WI38 (cell line): ENCODE measurements around the gene TPK1.

Experiments used
- H3K4me3 ChIP-seq: 2 replicates; pipeline ENCODE4 v1.5.1; 2011; ENCODE audit warnings: low read depth, mild to moderate bottlenecking, control low read depth, low read length
- TF ChIP-seq, protein P1 (sequence below): IDR thresholded peaks from 2 replicates; pipeline ENCODE4 v1.5.1; 2012; ENCODE audit warnings: low read depth, mild to moderate bottlenecking, control low read depth, low read length

The TPK1 gene

DNA sequence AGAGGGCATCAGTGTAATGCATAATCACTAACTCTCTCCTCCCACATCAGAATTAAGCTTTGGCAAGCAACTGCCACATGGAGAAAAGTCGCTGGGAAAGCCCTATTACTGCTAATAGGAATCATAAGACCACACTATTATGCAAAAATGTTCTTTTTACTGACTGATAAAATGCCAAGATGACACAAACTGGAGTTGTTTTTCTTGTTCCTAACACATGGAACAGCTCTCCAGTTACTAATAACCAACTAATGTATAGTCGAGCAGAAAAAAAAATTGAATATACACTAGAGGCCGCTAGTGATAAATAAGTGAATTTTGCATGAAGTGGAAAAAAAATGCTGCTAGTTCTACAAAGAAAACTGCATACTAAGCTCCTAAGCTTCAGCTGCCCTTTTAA lies 165.6 kb downstream of the TPK1 start:
- TF ChIP-seq, protein P1, sequence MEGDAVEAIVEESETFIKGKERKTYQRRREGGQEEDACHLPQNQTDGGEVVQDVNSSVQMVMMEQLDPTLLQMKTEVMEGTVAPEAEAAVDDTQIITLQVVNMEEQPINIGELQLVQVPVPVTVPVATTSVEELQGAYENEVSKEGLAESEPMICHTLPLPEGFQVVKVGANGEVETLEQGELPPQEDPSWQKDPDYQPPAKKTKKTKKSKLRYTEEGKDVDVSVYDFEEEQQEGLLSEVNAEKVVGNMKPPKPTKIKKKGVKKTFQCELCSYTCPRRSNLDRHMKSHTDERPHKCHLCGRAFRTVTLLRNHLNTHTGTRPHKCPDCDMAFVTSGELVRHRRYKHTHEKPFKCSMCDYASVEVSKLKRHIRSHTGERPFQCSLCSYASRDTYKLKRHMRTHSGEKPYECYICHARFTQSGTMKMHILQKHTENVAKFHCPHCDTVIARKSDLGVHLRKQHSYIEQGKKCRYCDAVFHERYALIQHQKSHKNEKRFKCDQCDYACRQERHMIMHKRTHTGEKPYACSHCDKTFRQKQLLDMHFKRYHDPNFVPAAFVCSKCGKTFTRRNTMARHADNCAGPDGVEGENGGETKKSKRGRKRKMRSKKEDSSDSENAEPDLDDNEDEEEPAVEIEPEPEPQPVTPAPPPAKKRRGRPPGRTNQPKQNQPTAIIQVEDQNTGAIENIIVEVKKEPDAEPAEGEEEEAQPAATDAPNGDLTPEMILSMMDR: no peak
- no peak overlapping the region for H3K4me3 ChIP-seq

DNA sequence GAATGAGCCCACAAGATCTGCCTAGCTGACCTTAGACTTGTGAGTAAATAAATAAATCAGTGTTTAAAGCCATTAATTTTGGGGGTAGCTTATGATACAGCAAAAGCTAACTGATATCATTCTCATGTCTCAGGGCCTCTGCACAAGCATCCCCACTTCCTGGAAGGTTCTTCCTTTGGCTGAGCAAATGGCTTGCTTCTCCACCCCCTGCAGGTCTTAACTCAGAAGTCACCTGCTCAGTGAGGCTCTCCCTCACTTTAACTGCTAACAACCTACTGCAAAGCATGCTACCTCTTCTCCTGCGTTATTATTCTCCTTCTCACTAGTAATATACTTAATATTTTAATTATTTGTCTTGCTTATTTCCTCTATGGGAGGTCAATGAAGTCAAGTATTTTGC lies 167.3 kb downstream of the TPK1 start:
- TF ChIP-seq, protein P1: no peak
- no peak overlapping the region for H3K4me3 ChIP-seq

DNA sequence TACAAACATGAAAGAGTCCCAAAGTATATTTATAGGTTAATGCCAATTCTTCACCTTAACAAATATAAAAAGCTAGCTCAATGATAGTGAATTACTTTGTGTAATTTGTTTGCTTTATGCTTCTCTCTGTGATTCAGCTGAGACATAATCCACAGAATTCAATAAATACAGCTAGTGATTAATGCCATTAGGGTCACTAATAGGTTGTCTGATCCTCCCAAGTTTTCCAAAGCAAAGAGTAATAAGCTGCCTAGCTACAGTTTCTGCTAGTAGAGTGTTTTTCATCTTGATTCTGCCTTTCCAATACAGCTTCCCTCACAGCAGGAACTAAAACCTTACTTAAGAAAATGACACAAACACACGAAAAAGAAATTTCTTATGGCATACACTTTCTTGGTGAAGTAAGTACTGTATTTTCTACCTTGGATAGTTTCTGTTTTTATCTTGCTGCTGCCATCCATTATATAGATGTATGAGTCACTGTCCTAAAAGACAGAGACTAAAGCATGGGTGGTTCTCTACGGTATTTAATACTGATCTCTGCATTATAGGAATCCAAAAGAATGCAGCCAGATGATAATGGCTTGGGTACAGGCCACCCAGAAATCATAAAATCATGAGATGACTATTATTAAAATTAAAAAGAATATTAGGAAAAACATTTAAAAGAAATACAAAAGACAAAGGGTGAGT lies 170.0 kb downstream of the TPK1 start:
- H3K4me3 ChIP-seq: no peak overlapping the region
- TF ChIP-seq, protein P1: no peak

GRCh38 chr7:144659211-144659610 lies 176.6 kb downstream of the TPK1 start:
- no peak overlapping the region for H3K4me3 ChIP-seq
- TF ChIP-seq, protein P1: no peak

DNA sequence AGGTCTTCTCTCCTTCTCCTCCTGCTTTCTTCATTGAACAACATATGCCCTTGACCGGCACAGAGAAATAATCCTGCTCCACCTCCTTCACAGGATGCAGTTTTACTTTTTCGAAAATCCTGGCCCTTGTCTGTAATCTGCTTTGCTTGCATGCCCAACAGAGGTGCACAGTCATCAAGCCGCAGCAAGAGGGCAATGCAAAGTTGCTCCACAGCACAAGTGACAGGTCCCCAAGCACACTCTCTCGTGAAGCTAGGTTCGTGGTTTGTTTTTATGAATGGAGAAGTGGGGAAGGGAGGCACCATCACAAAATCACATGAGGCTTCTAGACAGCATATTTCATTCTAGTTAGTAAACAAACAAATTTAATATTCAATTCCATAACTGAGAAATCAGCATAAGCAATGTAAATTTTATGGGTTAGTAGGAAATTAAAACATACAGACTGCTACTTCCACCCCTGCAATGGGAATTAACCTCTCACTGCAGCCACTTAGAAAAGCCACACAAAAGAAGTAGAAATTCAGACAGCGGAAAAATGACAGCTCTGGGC lies 178.8 kb downstream of the TPK1 start:
- no peak overlapping the region for H3K4me3 ChIP-seq
- TF ChIP-seq, protein P1: no peak

DNA sequence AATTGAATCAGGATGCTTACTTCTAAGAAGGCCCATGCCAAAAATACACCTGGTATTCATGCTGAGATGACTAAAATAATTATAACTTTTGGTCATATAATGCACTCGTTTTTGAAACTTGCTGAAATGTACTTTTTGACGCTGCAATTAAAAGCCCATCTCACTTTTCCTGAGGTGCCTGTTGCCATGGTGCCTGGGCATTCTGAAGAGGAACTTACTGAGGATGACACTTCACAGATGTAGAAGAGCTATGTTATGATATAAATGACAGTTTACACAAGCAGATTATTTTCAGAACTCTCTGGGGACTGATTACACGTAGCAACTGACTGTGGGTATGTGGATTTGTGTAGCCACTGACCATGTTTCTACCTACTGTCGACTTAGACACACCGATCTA lies 182.4 kb downstream of the TPK1 start:
- TF ChIP-seq, protein P1: no peak
- H3K4me3 ChIP-seq: no peak overlapping the region

DNA sequence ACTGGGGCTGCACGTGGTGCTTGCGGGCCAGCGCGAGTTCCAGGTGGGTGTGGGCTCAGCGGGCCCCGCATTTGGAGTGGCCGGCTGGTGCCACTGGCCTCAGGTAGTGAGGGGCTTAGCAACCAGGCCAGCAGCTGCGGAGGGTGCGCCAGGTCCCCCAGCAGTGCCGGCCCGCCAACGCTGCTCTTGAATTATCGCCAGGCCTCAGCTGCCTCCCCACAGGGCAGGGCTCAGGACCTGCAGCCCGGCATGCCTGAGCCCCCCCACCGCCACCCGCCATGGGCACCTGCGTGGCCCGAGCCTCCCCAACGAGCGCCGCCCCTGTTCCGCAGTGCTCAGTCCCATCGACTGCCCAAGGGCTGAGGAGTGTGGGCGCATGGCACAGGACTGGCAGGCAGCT lies 185.4 kb downstream of the TPK1 start:
- no peak overlapping the region for H3K4me3 ChIP-seq
- TF ChIP-seq, protein P1: no peak
